ENCODE results near the gene FNBP1. TPM values are rescaled to one million over a fixed set of nuclear protein-coding genes. Genes with fewer than 3 reads are reported as not detected.
A peak's percentile ranks its signal among the peaks of the same experiment; 100 is the strongest.
"Not testable (repeated sequence)": the region's sequence is repeated elsewhere in the genome, so short reads cannot be mapped to it uniquely, and the experiment has no call there.

FNBP1 gene
- total and polyA plus RNA-seq, 5 experiments from 2014 or later, result 130 to 164 (median 143) TPM

DNA sequence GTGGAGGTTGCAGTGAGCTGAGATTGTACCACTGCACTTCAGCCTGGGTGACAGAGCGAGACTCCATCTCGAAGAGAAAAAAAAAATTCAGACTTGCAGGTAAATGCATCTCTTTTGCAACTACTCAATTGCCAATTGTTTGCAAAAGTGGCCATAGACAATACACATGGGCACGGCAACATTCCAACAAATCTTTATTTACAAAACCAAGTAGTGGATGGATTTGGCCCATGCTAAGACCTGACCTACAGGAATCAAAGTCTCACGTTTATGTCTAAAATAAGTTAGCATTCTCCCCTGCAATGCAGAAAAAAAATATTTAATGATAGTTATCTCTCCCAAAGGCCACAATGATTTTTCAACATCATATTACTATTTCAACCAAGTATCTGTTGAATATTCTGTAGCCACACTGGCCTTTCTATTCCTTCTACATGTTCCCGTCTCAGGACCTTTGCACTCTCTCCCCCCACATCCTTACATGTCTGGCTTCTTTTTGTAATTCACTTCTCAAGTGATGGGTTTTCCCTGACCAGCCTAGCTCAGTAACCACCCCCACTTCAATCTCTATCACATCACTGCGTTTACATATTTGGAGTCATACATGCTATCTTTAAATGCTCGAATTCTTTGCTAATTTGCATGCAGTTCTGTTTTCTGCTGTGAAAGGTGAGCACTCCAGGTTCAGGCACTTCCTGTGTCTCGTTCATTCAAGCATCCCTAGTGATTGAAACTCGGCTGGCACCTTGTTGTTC is 54.2 kb downstream of the FNBP1 start:
- ATAC-seq, result peak; percentile 70 to 71

GRCh38 chr9:129987941-129988340 is 55.0 kb downstream of the FNBP1 start:
- POLR2A ChIA-PET, result no interaction called here
- Mint-ChIP-seq H3K4me3 (peak overlapping the region in 2 of 10 donors; percentile 8), H3K27ac (peak overlapping the region in 9 of 10 donors; percentile 15 to 96 (median 75)), H3K27me3 (no peaks in the 10 kb centered on the region), H3K4me1 (peaks cover 31 to 84% (median 77%) of the 10 kb centered on the region in 4 donors), H3K36me3 (peaks cover 0 to 38% (median 6%) of the 10 kb centered on the region in 3 donors), H3K9me3 (no peaks in the 10 kb centered on the region)
- ATAC-seq, result no peak
- no peak for DNase-seq

More for the DNA sequence above, 54.2 kb downstream of the FNBP1 start:
- Mint-ChIP-seq H3K27ac (peak overlapping the region; percentile 86 to 96 (median 89)), H3K4me1 (peaks cover 31 to 77% (median 70%) of the 10 kb centered on the region in 4 donors), H3K36me3 (peaks cover 0 to 40% (median 6%) of the 10 kb centered on the region in 3 donors), H3K9me3 (no peaks in the 10 kb centered on the region), H3K27me3 (no peaks in the 10 kb centered on the region), H3K4me3 (peak overlapping the region in 9 of 10 donors; percentile 0 to 71 (median 52))
- POLR2A ChIA-PET, result interaction anchor here (1.2 to 2.2 kb wide), 2 partner anchors 12 to 91 kb away, joined by 3 to 5 read pairs; no protein-coding TSS in a partner anchor
- DNase-seq, result peak in 3 of 10 donors; percentile 22 to 32 (median 26)

DNA sequence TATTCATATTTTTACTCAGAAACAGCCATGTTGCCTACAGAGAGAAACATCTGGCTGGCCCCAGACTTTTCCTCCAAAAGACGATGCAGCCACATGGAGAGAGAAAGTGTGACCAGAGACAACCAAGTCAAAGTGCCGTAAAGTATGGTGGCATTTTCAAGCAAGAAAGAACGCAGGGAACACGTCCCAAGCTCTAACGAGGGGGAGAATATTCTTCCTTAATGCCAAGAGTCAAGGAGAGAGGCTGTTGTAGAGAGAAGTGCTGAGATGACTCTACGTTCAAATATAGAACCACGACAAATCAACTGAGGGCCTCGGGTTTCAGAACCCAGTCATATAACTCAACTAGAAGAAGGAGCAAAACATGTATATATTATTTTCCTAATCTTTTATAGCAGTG is 55.9 kb downstream of the FNBP1 start:
- peaks cover 0 to 45% (median 6%) of the 10 kb centered on the region in 3 donors for H3K36me3 Mint-ChIP-seq
- H3K9me3 Mint-ChIP-seq, result no peaks in the 10 kb centered on the region
- H3K4me3 Mint-ChIP-seq, result peak overlapping the region in 5 of 10 donors; percentile 8 to 62 (median 42)
- DNase-seq (no peak), ATAC-seq (no peak)
- peak overlapping the region; percentile 15 to 96 (median 82) for H3K27ac Mint-ChIP-seq
- POLR2A ChIA-PET, result interaction anchor here (0.7 to 1.4 kb wide), 2 partner anchors 42 to 66 kb away, joined by 3 read pairs; partner anchors contain the start of gene GPR107
- no peaks in the 10 kb centered on the region for H3K27me3 Mint-ChIP-seq
- H3K4me1 Mint-ChIP-seq, result peaks cover 31 to 86% (median 83%) of the 10 kb centered on the region in 4 donors

DNA sequence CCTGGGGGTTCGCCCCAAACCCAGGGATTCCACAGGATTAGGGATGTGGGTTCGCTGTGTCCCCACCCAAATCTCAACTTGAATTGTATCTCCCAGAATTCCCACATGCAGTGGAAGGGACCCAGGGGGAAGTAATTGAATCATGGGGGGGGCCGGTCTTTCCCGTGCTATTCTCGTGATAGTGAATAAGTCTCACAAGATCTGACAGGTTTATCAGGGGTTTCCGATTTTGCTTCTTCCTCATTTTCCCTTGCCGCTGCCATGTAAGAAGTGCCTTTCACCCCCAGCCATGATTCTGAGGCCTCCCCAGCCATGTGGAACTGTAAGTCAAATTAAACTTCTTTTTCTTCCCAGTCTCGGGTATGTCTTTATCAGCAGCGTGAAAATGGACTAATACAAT is 58.4 kb downstream of the FNBP1 start:
- POLR2A ChIA-PET, result interaction anchor here (0.6 kb wide), 1 partner anchor 56 kb away, joined by 5 read pairs; no protein-coding TSS in a partner anchor
- peaks cover 24 to 79% (median 73%) of the 10 kb centered on the region in 4 donors for H3K4me1 Mint-ChIP-seq
- not testable (repeated sequence) for H3K9me3 Mint-ChIP-seq, DNase-seq, ATAC-seq, H3K27me3 Mint-ChIP-seq
- peaks cover 0 to 43% (median 8%) of the 10 kb centered on the region in 3 donors for H3K36me3 Mint-ChIP-seq
- peak overlapping the region in 7 of 10 donors; percentile 7 to 53 (median 23) for H3K4me3 Mint-ChIP-seq
- peak overlapping the region; percentile 31 to 96 (median 79) for H3K27ac Mint-ChIP-seq

DNA sequence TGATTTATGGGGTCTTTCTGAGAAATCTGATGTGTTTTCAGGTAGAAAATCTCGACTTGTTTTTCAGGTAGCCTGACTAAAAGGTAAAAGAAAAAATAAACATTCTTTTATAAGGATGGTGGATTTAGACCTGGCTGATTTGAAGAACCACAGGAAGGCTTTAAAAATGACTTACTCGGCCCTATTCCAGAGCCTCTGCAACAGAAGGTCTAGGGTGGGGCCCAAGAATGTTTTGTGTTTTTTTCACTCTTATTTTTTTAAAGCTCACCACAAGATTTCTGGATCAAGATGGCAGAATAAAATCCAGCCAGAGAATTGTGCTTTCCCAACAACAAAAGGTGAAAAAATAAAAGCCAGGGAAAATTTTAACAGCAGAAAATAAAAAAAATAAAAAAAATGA is 59.1 kb downstream of the FNBP1 start:
- POLR2A ChIA-PET, result interaction anchor here (0.6 kb wide), 1 partner anchor 56 kb away, joined by 5 read pairs; no protein-coding TSS in a partner anchor
- Mint-ChIP-seq H3K9me3 (no peaks in the 10 kb centered on the region), H3K4me3 (no peak overlapping the region), H3K27ac (peak overlapping the region in 8 of 10 donors; percentile 62 to 96 (median 72)), H3K4me1 (peaks cover 19 to 78% (median 69%) of the 10 kb centered on the region in 4 donors), H3K27me3 (no peaks in the 10 kb centered on the region), H3K36me3 (peaks cover 0 to 48% (median 10%) of the 10 kb centered on the region in 3 donors)
- DNase-seq, result no peak
- ATAC-seq, result no peak

DNA sequence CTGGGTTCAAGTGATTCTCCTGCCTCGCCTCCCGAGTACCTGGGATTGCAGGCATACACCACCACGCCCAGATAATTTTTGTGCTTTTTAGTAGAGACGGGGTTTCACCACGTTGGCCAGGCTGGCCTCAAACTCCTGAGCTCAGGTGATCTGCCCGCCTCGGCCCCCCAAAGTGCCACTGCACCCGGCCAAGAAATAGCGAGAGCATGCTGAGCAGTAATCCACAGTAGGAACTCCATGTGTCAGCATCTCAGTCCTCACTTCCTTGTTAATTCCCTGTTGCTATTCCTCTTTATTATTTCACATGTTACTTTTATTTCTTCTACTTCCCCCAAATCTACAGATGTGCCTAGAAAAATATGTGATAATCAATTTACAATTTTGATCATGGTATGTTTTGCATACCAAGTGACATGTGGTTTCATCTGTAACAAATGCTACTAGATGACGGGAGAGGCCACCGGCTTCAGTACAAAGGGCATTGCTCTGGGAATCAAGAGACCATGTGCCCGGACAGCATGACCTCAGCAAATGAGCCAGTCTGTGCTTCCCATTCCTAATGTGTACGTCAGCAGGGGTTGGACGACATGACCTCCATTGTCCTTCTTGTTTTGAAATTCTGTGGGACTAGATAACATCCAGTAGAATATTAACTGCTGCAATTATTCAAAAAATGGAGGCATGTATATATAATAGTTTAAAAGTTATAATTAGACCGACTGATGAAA is 61.6 kb downstream of the FNBP1 start:
- peaks cover 13 to 66% (median 57%) of the 10 kb centered on the region in 4 donors for H3K4me1 Mint-ChIP-seq
- no peak for DNase-seq
- no peak for ATAC-seq
- peak overlapping the region in 2 of 10 donors; percentile 22 to 24 for H3K4me3 Mint-ChIP-seq
- peak overlapping the region in 7 of 10 donors; percentile 39 to 96 (median 63) for H3K27ac Mint-ChIP-seq
- POLR2A ChIA-PET, result interaction anchor here (0.7 kb wide), 1 partner anchor 42 kb away, joined by 3 read pairs; no protein-coding TSS in a partner anchor
- H3K9me3 Mint-ChIP-seq, result no peaks in the 10 kb centered on the region
- H3K27me3 Mint-ChIP-seq, result no peaks in the 10 kb centered on the region
- peaks cover 0 to 66% (median 20%) of the 10 kb centered on the region in 3 donors for H3K36me3 Mint-ChIP-seq

GRCh38 chr9:129980224-129980623 is 62.8 kb downstream of the FNBP1 start:
- H3K9me3 Mint-ChIP-seq, H3K27me3 Mint-ChIP-seq, H3K4me3 Mint-ChIP-seq, ATAC-seq, DNase-seq: not testable (repeated sequence)
- Mint-ChIP-seq H3K27ac (peak overlapping the region in 9 of 10 donors; percentile 6 to 80 (median 44)), H3K4me1 (peaks cover 13 to 65% (median 52%) of the 10 kb centered on the region in 4 donors), H3K36me3 (peaks cover 0 to 70% (median 18%) of the 10 kb centered on the region in 3 donors)
- POLR2A ChIA-PET, result interaction anchor here (0.7 kb wide), 2 partner anchors 43 to 1162 kb away, joined by 3 to 4 read pairs; partner anchors contain the start of gene ENDOG

GRCh38 chr9:129979071-129979745 is 63.8 kb downstream of the FNBP1 start:
- H3K27ac Mint-ChIP-seq, result peak overlapping the region in 7 of 10 donors; percentile 21 to 72 (median 36)
- peaks cover 7 to 56% (median 42%) of the 10 kb centered on the region in 4 donors for H3K4me1 Mint-ChIP-seq
- POLR2A ChIA-PET, result interaction anchor here (1.8 kb wide), 1 partner anchor 21 kb away, joined by 5 read pairs; no protein-coding TSS in a partner anchor
- H3K36me3 Mint-ChIP-seq, result peaks cover 0 to 72% (median 15%) of the 10 kb centered on the region in 3 donors
- H3K9me3 Mint-ChIP-seq, result no peaks in the 10 kb centered on the region
- no peak overlapping the region for H3K4me3 Mint-ChIP-seq
- no peak for DNase-seq
- ATAC-seq, result no peak
- H3K27me3 Mint-ChIP-seq, result no peaks in the 10 kb centered on the region

- no peaks in the 10 kb centered on the region for H3K27me3 Mint-ChIP-seq
- no peak for DNase-seq
- peaks cover 0 to 80% (median 15%) of the 10 kb centered on the region in 3 donors for H3K36me3 Mint-ChIP-seq
- ATAC-seq, result no peak
- no peak overlapping the region for H3K4me3 Mint-ChIP-seq
- peaks cover 2 to 35% (median 16%) of the 10 kb centered on the region in 4 donors for H3K4me1 Mint-ChIP-seq
- H3K27ac Mint-ChIP-seq, result peak overlapping the region in 7 of 10 donors; percentile 14 to 84 (median 51)
- H3K9me3 Mint-ChIP-seq, result no peaks in the 10 kb centered on the region
- POLR2A ChIA-PET, result interaction anchor here (0.7 to 0.8 kb wide), 4 partner anchors 10 to 155 kb away, joined by 3 read pairs; no protein-coding TSS in a partner anchor
Measured at GRCh38 chr9:129972816-129973215, 70.2 kb downstream of the FNBP1 start.

GRCh38 chr9:129968690-129969485 is 74.1 kb downstream of the FNBP1 start:
- POLR2A ChIA-PET, result interaction anchor here (0.8 to 1.5 kb wide), 3 partner anchors 66 to 83 kb away, joined by 3 to 4 read pairs (median 4); no protein-coding TSS in a partner anchor
- Mint-ChIP-seq H3K27me3 (no peaks in the 10 kb centered on the region), H3K4me3 (no peak overlapping the region), H3K36me3 (peaks cover 5 to 71% (median 13%) of the 10 kb centered on the region in 3 donors), H3K27ac (peak overlapping the region in 9 of 10 donors; percentile 52 to 98 (median 67)), H3K9me3 (no peaks in the 10 kb centered on the region), H3K4me1 (peaks cover 20 to 60% (median 43%) of the 10 kb centered on the region in 4 donors)
- no peak for DNase-seq
- no peak for ATAC-seq

Data from naive thymus-derived CD8-positive, alpha-beta T cell (primary cell).